NCI-H1930 (cell line): ENCODE measurements around the gene GNL3.
A peak's percentile ranks its signal among the peaks of the same experiment; 100 is the strongest.
"Not testable (repeated sequence)": the region's sequence is repeated elsewhere in the genome, so short reads cannot be mapped to it uniquely, and the experiment has no call there.

Experiments
- DNase-seq, 2 experiments: peaks; one replicate each; lab custom pipeline; 2025; lab: John Stamatoyannopoulos, UW

GNL3 gene

GRCh38 chr3:52685709-52686691 is at the start of gene GNL3, which contains the start of gene PBRM1:
Gene GNL3, plus strand, starts transcription at chr3:52686032. Its CDS starts 61 bp downstream, at chr3:52686093.
Gene PBRM1, minus strand, starts transcription at chr3:52685913.
- peak; percentile 84 to 89 for DNase-seq

- DNase-seq: no peak
Measured at GRCh38 chr3:52636673-52637072, 49.2 kb upstream of the GNL3 start.

- DNase-seq: no peak
Measured at GRCh38 chr3:52645549-52645948, 40.3 kb upstream of the GNL3 start.

- no peak for DNase-seq
Measured at GRCh38 chr3:52649461-52650210, 36.2 kb upstream of the GNL3 start.

GRCh38 chr3:52650439-52650838 is 35.4 kb upstream of the GNL3 start:
- no peak for DNase-seq

GRCh38 chr3:52651592-52651991 is 34.2 kb upstream of the GNL3 start:
- no peak for DNase-seq

- DNase-seq: no peak
Measured at GRCh38 chr3:52655895-52656294, 29.9 kb upstream of the GNL3 start.

- no peak for DNase-seq
Measured at GRCh38 chr3:52660046-52660445, 25.8 kb upstream of the GNL3 start.

GRCh38 chr3:52663098-52663497 is 22.7 kb upstream of the GNL3 start:
- no peak for DNase-seq

- no peak for DNase-seq
Measured at GRCh38 chr3:52670621-52671521, 15.0 kb upstream of the GNL3 start.

- DNase-seq: no peak
Measured at GRCh38 chr3:52671676-52672075, 14.2 kb upstream of the GNL3 start.

- not testable (repeated sequence) for DNase-seq
Measured at GRCh38 chr3:52676201-52676600, 9.6 kb upstream of the GNL3 start.

- DNase-seq: no peak
Measured at GRCh38 chr3:52678265-52679198, 7.3 kb upstream of the GNL3 start.

GRCh38 chr3:52679199-52679538 is 6.7 kb upstream of the GNL3 start:
- DNase-seq: no peak

GRCh38 chr3:52679811-52680210 is 6.0 kb upstream of the GNL3 start:
- DNase-seq: no peak

- no peak for DNase-seq
Measured at GRCh38 chr3:52681596-52681995, 4.2 kb upstream of the GNL3 start.

- no peak for DNase-seq
Measured at GRCh38 chr3:52682016-52682415, 3.8 kb upstream of the GNL3 start.

GRCh38 chr3:52683611-52684010 is 2.2 kb upstream of the GNL3 start:
- DNase-seq: no peak

- DNase-seq: no peak
Measured at GRCh38 chr3:52684184-52684583, 1.6 kb upstream of the GNL3 start.

- peak; percentile 59 to 78 for DNase-seq
Measured at GRCh38 chr3:52685285-52685708, 535 bp upstream of the GNL3 start.

- DNase-seq: no peak
Measured at GRCh38 chr3:52688266-52688665, 2.4 kb downstream of the GNL3 start.
